Measurements from ENCODE around the gene RBM26. TPM values are rescaled to one million over a fixed set of nuclear protein-coding genes. Genes with fewer than 3 reads are reported as not detected.

Gene RBM26
- total RNA-seq = 10 to 100 TPM; 27.7 to 70.1 (median 32.9) TPM

GRCh38 chr13:79405831-79406596 lies at the start of gene RBM26:
Gene RBM26, minus strand, starts transcription at chr13:79406255. Its CDS starts 481 bp downstream, at chr13:79405774.
- Histone ChIP-seq H3K4me3 (peak within 1 kb of the TSS; percentile 66 to 84 (median 71)), H3K36me3 (no peaks in the 10 kb centered on the region), H3K4me1 (peaks cover 42 to 53% (median 44%) of the 10 kb centered on the region in 4 donors), H3K27me3 (no peaks in the 10 kb centered on the region), H3K9me3 (no peaks in the 10 kb centered on the region), H3K27ac (peak within 1 kb of the TSS; percentile 92 to 97 (median 93))
- DNase-seq = peak; percentile 90 to 91
- 1% methylated on average over 33 to 58 of the region's 72 CpGs for WGBS, 2 donors
- peak; percentile 93 to 98 for ATAC-seq (ENCODE audit: low FRiP score in 2 of 2)
- TF ChIP-seq POLR2A (IDR thresholded peaks at IDR 0.05) (peak in 3 of 4 donors; percentile 15 to 72 (median 57)), CTCF (IDR thresholded peaks at IDR 0.05) (peak in 2 of 6 experiments; percentile 31 to 47), POLR2AphosphoS5 (IDR thresholded peaks at IDR 0.05) (peak; percentile 47 to 77), EP300 (IDR thresholded peaks at IDR 0.05) (no peak)

- no peak overlapping the region for H3K27ac ChIP-seq
- TF ChIP-seq POLR2AphosphoS5 (IDR thresholded peaks at IDR 0.05) = no peak
- TF ChIP-seq POLR2A (IDR thresholded peaks at IDR 0.05) = no peak
- TF ChIP-seq CTCF (IDR thresholded peaks at IDR 0.05) = no peak
- no peak for TF ChIP-seq EP300 (IDR thresholded peaks at IDR 0.05)
- 92 to 97% methylated on average over 7 of the region's 7 CpGs for WGBS, 2 donors
- no peak overlapping the region for H3K4me3 ChIP-seq
- no peak for DNase-seq
- H3K9me3 ChIP-seq = no peaks in the 10 kb centered on the region
- H3K4me1 ChIP-seq = no peaks in the 10 kb centered on the region
- no peak for ATAC-seq (ENCODE audit: low FRiP score in 2 of 2)
- no peaks in the 10 kb centered on the region for H3K36me3 ChIP-seq
- no peaks in the 10 kb centered on the region for H3K27me3 ChIP-seq
These were observed 49.3 kb upstream of the RBM26 start for GRCh38 chr13:79455331-79455730.

- no peaks in the 10 kb centered on the region for H3K9me3 ChIP-seq
- peaks cover 0 to 4% (median 0%) of the 10 kb centered on the region in 4 donors for H3K4me1 ChIP-seq
- no peak for DNase-seq
- no peak overlapping the region for H3K4me3 ChIP-seq
- WGBS, 2 donors = 82 to 85% methylated on average over 3 of the region's 3 CpGs
- ATAC-seq (ENCODE audit: low FRiP score in 2 of 2) = no peak
- H3K27me3 ChIP-seq = no peaks in the 10 kb centered on the region
- TF ChIP-seq POLR2A (IDR thresholded peaks at IDR 0.05) (no peak), POLR2AphosphoS5 (IDR thresholded peaks at IDR 0.05) (no peak), CTCF (IDR thresholded peaks at IDR 0.05) (no peak), EP300 (IDR thresholded peaks at IDR 0.05) (no peak)
- H3K36me3 ChIP-seq = no peaks in the 10 kb centered on the region
- no peak overlapping the region for H3K27ac ChIP-seq
These were observed 46.3 kb upstream of the RBM26 start for GRCh38 chr13:79452239-79452913.

GRCh38 chr13:79451500-79451962 lies 45.5 kb upstream of the RBM26 start:
- Histone ChIP-seq H3K4me1 (peaks cover 0 to 4% (median 0%) of the 10 kb centered on the region in 4 donors), H3K36me3 (no peaks in the 10 kb centered on the region), H3K27me3 (no peaks in the 10 kb centered on the region), H3K27ac (no peak overlapping the region), H3K9me3 (no peaks in the 10 kb centered on the region), H3K4me3 (no peak overlapping the region)
- DNase-seq (peak in 1 of 2 donors; percentile 36), ATAC-seq (ENCODE audit: low FRiP score in 2 of 2) (peak in 1 of 2 donors; percentile 74)
- TF ChIP-seq EP300 (IDR thresholded peaks at IDR 0.05) (no peak), POLR2A (IDR thresholded peaks at IDR 0.05) (no peak), POLR2AphosphoS5 (IDR thresholded peaks at IDR 0.05) (no peak), CTCF (IDR thresholded peaks at IDR 0.05) (no peak)
- 47 to 48% methylated on average over 3 of the region's 3 CpGs for WGBS, 2 donors
